Breast epithelium (tissue), 3 donors: Measurements from ENCODE around the gene FAM3B.

Source experiments
- CTCF ChIP-seq, 3 donors: fragments of 450-650 bp; IDR thresholded peaks; one replicate each; pipeline ENCODE4 v1.5.1; 2016 to 2017; ENCODE audit warnings: antibody characterized with exemption in 3 of 3, mild to moderate bottlenecking in 3 of 3, moderate library complexity in 3 of 3
- POLR2A ChIP-seq: fragments of 450-650 bp; IDR thresholded peaks from one replicate; pipeline ENCODE4 v1.6.1; 2016; ENCODE audit warnings: antibody characterized with exemption, mild to moderate bottlenecking, moderate library complexity
- POLR2AphosphoS5 ChIP-seq, 3 donors: sonication (generic); formaldehyde crosslinking; IDR thresholded peaks; one replicate each; pipeline ENCODE4 v1.6.1; 2017; ENCODE audit warnings: antibody characterized with exemption in 3 of 3

GRCh38 chr21:41319273-41319672 lies 2.7 kb downstream of the FAM3B start:
- TF ChIP-seq CTCF (IDR thresholded peaks at IDR 0.05) (no peak), POLR2AphosphoS5 (IDR thresholded peaks at IDR 0.05) (no peak), POLR2A (no peak)
